Skeletal muscle satellite cell (primary cell): Measurements from ENCODE around the gene ELFN1.
"Not testable (repeated sequence)": the region's sequence is repeated elsewhere in the genome, so short reads cannot be mapped to it uniquely, and the experiment has no call there.

Experiments used
- H3K27me3 ChIP-seq: 2 replicates; pipeline ENCODE4 v1.7.0; 2013; ENCODE audit warnings: low read length; ENCODE audit not compliant: control insufficient read depth, insufficient read depth
- H3K36me3 ChIP-seq: 2 replicates; pipeline ENCODE4 v1.7.0; 2013; ENCODE audit warnings: mild to moderate bottlenecking, control low read depth, low read length; ENCODE audit not compliant: insufficient read depth
- H3K4me1 ChIP-seq: 2 replicates; pipeline ENCODE4 v1.7.0; 2013; ENCODE audit warnings: low read length; ENCODE audit not compliant: control insufficient read depth, insufficient read depth
- H3K4me2 ChIP-seq: 2 replicates; pipeline ENCODE4 v1.7.0; 2013; ENCODE audit warnings: mild to moderate bottlenecking, low read length
- H3K4me3 ChIP-seq: 2 replicates; pipeline ENCODE4 v1.7.0; 2013; ENCODE audit warnings: low read length
- H3K9ac ChIP-seq: 2 replicates; pipeline ENCODE4 v1.7.0; 2013; ENCODE audit warnings: mild to moderate bottlenecking, low read depth, low read length, moderate library complexity
- H3K9me3 ChIP-seq: replicated peaks from 2 replicates; pipeline ENCODE4 v1.7.0; 2013; ENCODE audit warnings: mild to moderate bottlenecking, control low read depth, low read length

Gene ELFN1

GRCh38 chr7:1753564-1753867 is 83.4 kb downstream of the ELFN1 start:
- H3K27me3 ChIP-seq = peaks cover 76% of the 10 kb centered on the region
- no peak overlapping the region for H3K4me3 ChIP-seq
- no peaks in the 10 kb centered on the region for H3K4me1 ChIP-seq
- no peak overlapping the region for H3K4me2 ChIP-seq
- H3K36me3 ChIP-seq = no peaks in the 10 kb centered on the region
- no peaks in the 10 kb centered on the region for H3K9me3 ChIP-seq
- no peak overlapping the region for H3K9ac ChIP-seq

- Histone ChIP-seq H3K27me3 (peaks cover 77% of the 10 kb centered on the region), H3K4me1 (no peaks in the 10 kb centered on the region), H3K36me3 (no peaks in the 10 kb centered on the region), H3K4me3 (no peak overlapping the region), H3K4me2 (no peak overlapping the region), H3K9me3 (no peaks in the 10 kb centered on the region), H3K9ac (no peak overlapping the region)
These were observed 84.3 kb downstream of the ELFN1 start for GRCh38 chr7:1754345-1754908.

- H3K27me3 ChIP-seq = peaks cover 72% of the 10 kb centered on the region
- no peaks in the 10 kb centered on the region for H3K36me3 ChIP-seq
- no peak overlapping the region for H3K4me2 ChIP-seq
- no peaks in the 10 kb centered on the region for H3K9me3 ChIP-seq
- H3K4me1 ChIP-seq = no peaks in the 10 kb centered on the region
- H3K4me3 ChIP-seq = no peak overlapping the region
- no peak overlapping the region for H3K9ac ChIP-seq
These were observed 85.9 kb downstream of the ELFN1 start for GRCh38 chr7:1755783-1756625.

- no peak overlapping the region for H3K4me2 ChIP-seq
- H3K9me3 ChIP-seq = no peaks in the 10 kb centered on the region
- H3K4me1 ChIP-seq = no peaks in the 10 kb centered on the region
These were observed 87.5 kb downstream of the ELFN1 start for GRCh38 chr7:1757601-1758000.

GRCh38 chr7:1758028-1758858 is 88.2 kb downstream of the ELFN1 start:
- peaks cover 62% of the 10 kb centered on the region for H3K27me3 ChIP-seq
- no peak overlapping the region for H3K9ac ChIP-seq
- no peak overlapping the region for H3K4me3 ChIP-seq
- no peak overlapping the region for H3K4me2 ChIP-seq
- H3K9me3 ChIP-seq = no peaks in the 10 kb centered on the region
- H3K4me1 ChIP-seq = no peaks in the 10 kb centered on the region
- H3K36me3 ChIP-seq = no peaks in the 10 kb centered on the region

More at GRCh38 chr7:1757601-1758000, 87.5 kb downstream of the ELFN1 start:
- H3K36me3 ChIP-seq = no peaks in the 10 kb centered on the region
- no peak overlapping the region for H3K4me3 ChIP-seq
- no peak overlapping the region for H3K9ac ChIP-seq
- H3K27me3 ChIP-seq = peaks cover 68% of the 10 kb centered on the region

GRCh38 chr7:1758859-1759521 is 88.9 kb downstream of the ELFN1 start:
- no peak overlapping the region for H3K4me3 ChIP-seq
- peaks cover 58% of the 10 kb centered on the region for H3K27me3 ChIP-seq
- H3K36me3 ChIP-seq = no peaks in the 10 kb centered on the region
- no peaks in the 10 kb centered on the region for H3K9me3 ChIP-seq
- no peaks in the 10 kb centered on the region for H3K4me1 ChIP-seq
- H3K4me2 ChIP-seq = no peak overlapping the region
- no peak overlapping the region for H3K9ac ChIP-seq

GRCh38 chr7:1761097-1761496 is 91.0 kb downstream of the ELFN1 start:
- Histone ChIP-seq H3K36me3 (no peaks in the 10 kb centered on the region), H3K4me2 (no peak overlapping the region), H3K27me3 (peaks cover 40% of the 10 kb centered on the region), H3K4me3 (no peak overlapping the region), H3K9ac (no peak overlapping the region), H3K4me1 (no peaks in the 10 kb centered on the region), H3K9me3 (no peaks in the 10 kb centered on the region)

- H3K4me2 ChIP-seq = no peak overlapping the region
- no peak overlapping the region for H3K4me3 ChIP-seq
- no peaks in the 10 kb centered on the region for H3K9me3 ChIP-seq
- peaks cover 36% of the 10 kb centered on the region for H3K27me3 ChIP-seq
- no peak overlapping the region for H3K9ac ChIP-seq
- no peaks in the 10 kb centered on the region for H3K36me3 ChIP-seq
- no peaks in the 10 kb centered on the region for H3K4me1 ChIP-seq
These were observed 91.7 kb downstream of the ELFN1 start for GRCh38 chr7:1761774-1762173.

GRCh38 chr7:1762238-1762945 is 92.3 kb downstream of the ELFN1 start:
- no peaks in the 10 kb centered on the region for H3K36me3 ChIP-seq
- H3K9ac ChIP-seq = no peak overlapping the region
- no peak overlapping the region for H3K4me2 ChIP-seq
- H3K4me3 ChIP-seq = no peak overlapping the region
- peaks cover 30% of the 10 kb centered on the region for H3K27me3 ChIP-seq
- H3K4me1 ChIP-seq = no peaks in the 10 kb centered on the region
- H3K9me3 ChIP-seq = no peaks in the 10 kb centered on the region

- Histone ChIP-seq H3K36me3 (no peaks in the 10 kb centered on the region), H3K4me1 (no peaks in the 10 kb centered on the region), H3K4me2 (no peak overlapping the region), H3K27me3 (peaks cover 24% of the 10 kb centered on the region), H3K4me3 (no peak overlapping the region), H3K9me3 (no peaks in the 10 kb centered on the region), H3K9ac (no peak overlapping the region)
These were observed 93.0 kb downstream of the ELFN1 start for GRCh38 chr7:1763033-1763432.

GRCh38 chr7:1763911-1764310 is 93.8 kb downstream of the ELFN1 start:
- not testable (repeated sequence) for H3K9ac ChIP-seq, H3K9me3 ChIP-seq, H3K4me2 ChIP-seq, H3K36me3 ChIP-seq, H3K4me3 ChIP-seq, H3K4me1 ChIP-seq
- peaks cover 17% of the 10 kb centered on the region for H3K27me3 ChIP-seq
